Hepatocyte (in vitro differentiated cells): ENCODE measurements around the gene AANAT. TPM values are rescaled to one million over a fixed set of nuclear protein-coding genes. Genes with fewer than 3 reads are reported as not detected.

Source experiments
- DNase-seq: peaks from one replicate; pipeline ENCODE4 v3.0.0-alpha.2; 2016; ENCODE audit warnings: low spot score
- H2AFZ ChIP-seq: fragments of 200-600 bp; sonication (generic); 2 replicates; pipeline ENCODE4 v1.6.0; 2016; ENCODE audit warnings: antibody characterized with exemption, mild to moderate bottlenecking
- H3K27ac ChIP-seq: fragments of 200-600 bp; sonication (generic); 2 replicates; pipeline ENCODE4 v1.5.1; 2016; ENCODE audit warnings: mild to moderate bottlenecking
- H3K27me3 ChIP-seq: fragments of 200-600 bp; sonication (generic); 2 replicates; pipeline ENCODE4 v1.6.1; 2016
- H3K36me3 ChIP-seq: fragments of 200-600 bp; sonication (generic); replicated peaks from 2 replicates; pipeline ENCODE4 v1.5.1; 2016; ENCODE audit warnings: low read depth; ENCODE audit not compliant: insufficient read depth
- H3K4me1 ChIP-seq: fragments of 200-600 bp; sonication (generic); 2 replicates; pipeline ENCODE4 v1.5.1; 2016; ENCODE audit warnings: mild to moderate bottlenecking, moderate library complexity; ENCODE audit not compliant: insufficient read depth
- H3K4me2 ChIP-seq: fragments of 200-600 bp; sonication (generic); 2 replicates; pipeline ENCODE4 v1.6.0; 2016
- H3K4me3 ChIP-seq: fragments of 200-600 bp; sonication (generic); 2 replicates; pipeline ENCODE4 v1.5.1; 2016; ENCODE audit warnings: mild to moderate bottlenecking
- H3K79me2 ChIP-seq: fragments of 200-600 bp; sonication (generic); 2 replicates; pipeline ENCODE4 v1.6.0; 2017; ENCODE audit warnings: mild to moderate bottlenecking
- H3K9me2 ChIP-seq: fragments of 200-600 bp; sonication (generic); replicated peaks from 2 replicates; pipeline ENCODE4 v1.6.0; 2017; ENCODE audit warnings: mild to moderate bottlenecking; ENCODE audit not compliant: insufficient read depth
- H3K9me3 ChIP-seq: fragments of 200-600 bp; sonication (generic); 2 replicates; pipeline ENCODE4 v1.5.1; 2016; ENCODE audit warnings: low read depth, mild to moderate bottlenecking
- H4K20me1 ChIP-seq: fragments of 200-600 bp; sonication (generic); 2 replicates; pipeline ENCODE4 v1.6.0; 2016; ENCODE audit warnings: mild to moderate bottlenecking; ENCODE audit not compliant: insufficient read depth, poor library complexity, severe bottlenecking
- EZH2 ChIP-seq: fragments of 200-600 bp; sonication (generic); IDR thresholded peaks from 2 replicates; pipeline ENCODE4 v1.6.1; 2016; ENCODE audit warnings: antibody characterized with exemption, mild to moderate bottlenecking, borderline replicate concordance
- EZH2phosphoT487 ChIP-seq: fragments of 200-600 bp; sonication (generic); IDR thresholded peaks from one replicate; pipeline ENCODE4 v1.6.1; 2018; ENCODE audit warnings: antibody characterized with exemption, mild to moderate bottlenecking, low read depth, moderate library complexity; ENCODE audit not compliant: unreplicated experiment, severe bottlenecking
- WGBS: methylation state at CpG from one replicate; pipeline ENCODE4 v1.1.6; 2016; ENCODE audit warnings: low lambda C conversion rate; ENCODE audit errors: missing lambda C conversion rate; 5-methylcytosine and 5-hydroxymethylcytosine counted together
- polyA plus RNA-seq: library from polyadenylated mRNA; unstranded; fragments of >200 nt; fragmentation: Nextera tagmentation; extraction: Ambion mirVana; gene quantifications from 2 replicates; pipeline ENCODE4 v1.2.1, GENCODE V29; 2016
- total RNA-seq: library from RNA; depleted of rRNA; stranded (reverse); fragments of >200 nt; gene quantifications from 2 replicates; pipeline ENCODE4 v1.2.3, GENCODE V29; 2014
- TF ChIP-seq, protein P1 (sequence below): fragments of 200-600 bp; sonication (generic); IDR thresholded peaks from 2 replicates; pipeline ENCODE4 v1.5.1; 2016; ENCODE audit warnings: antibody characterized with exemption, mild to moderate bottlenecking; ENCODE audit not compliant: poor library complexity

Gene AANAT
- total and polyA plus RNA-seq, 2 experiments from 2014 or later, result not detected

DNA sequence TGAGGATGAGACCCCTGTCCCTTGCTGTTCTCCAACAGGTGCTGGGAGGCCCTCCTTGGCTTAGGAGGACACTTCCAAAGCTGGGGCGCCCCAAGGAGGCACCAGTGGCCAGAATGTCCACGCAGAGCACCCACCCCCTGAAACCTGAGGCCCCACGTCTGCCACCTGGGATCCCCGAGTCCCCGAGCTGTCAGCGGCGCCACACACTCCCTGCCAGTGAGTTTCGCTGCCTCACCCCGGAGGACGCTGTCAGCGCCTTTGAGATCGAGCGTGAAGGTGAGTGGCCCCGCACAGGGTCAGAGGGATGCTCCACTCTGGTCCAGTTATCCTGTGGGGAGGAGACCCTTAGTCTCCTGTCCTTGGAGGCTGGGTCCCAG lies 1.2 kb downstream of the AANAT start:
- H4K20me1 ChIP-seq, result no peaks in the 10 kb centered on the region
- no peak overlapping the region for H2AFZ ChIP-seq
- peaks cover 6% of the 10 kb centered on the region for H3K4me1 ChIP-seq
- H3K4me2 ChIP-seq, result no peak overlapping the region
- H3K9me3 ChIP-seq, result no peaks in the 10 kb centered on the region
- WGBS, result 98% methylated on average over 13 of the region's 14 CpGs
- H3K27ac ChIP-seq, result no peak overlapping the region
- H3K4me3 ChIP-seq, result no peak overlapping the region
- no peaks in the 10 kb centered on the region for H3K36me3 ChIP-seq
- no peaks in the 10 kb centered on the region for H3K27me3 ChIP-seq
- DNase-seq, result no peak
- TF ChIP-seq EZH2 (no peak), EZH2phosphoT487 (no peak)
- TF ChIP-seq, protein P1, sequence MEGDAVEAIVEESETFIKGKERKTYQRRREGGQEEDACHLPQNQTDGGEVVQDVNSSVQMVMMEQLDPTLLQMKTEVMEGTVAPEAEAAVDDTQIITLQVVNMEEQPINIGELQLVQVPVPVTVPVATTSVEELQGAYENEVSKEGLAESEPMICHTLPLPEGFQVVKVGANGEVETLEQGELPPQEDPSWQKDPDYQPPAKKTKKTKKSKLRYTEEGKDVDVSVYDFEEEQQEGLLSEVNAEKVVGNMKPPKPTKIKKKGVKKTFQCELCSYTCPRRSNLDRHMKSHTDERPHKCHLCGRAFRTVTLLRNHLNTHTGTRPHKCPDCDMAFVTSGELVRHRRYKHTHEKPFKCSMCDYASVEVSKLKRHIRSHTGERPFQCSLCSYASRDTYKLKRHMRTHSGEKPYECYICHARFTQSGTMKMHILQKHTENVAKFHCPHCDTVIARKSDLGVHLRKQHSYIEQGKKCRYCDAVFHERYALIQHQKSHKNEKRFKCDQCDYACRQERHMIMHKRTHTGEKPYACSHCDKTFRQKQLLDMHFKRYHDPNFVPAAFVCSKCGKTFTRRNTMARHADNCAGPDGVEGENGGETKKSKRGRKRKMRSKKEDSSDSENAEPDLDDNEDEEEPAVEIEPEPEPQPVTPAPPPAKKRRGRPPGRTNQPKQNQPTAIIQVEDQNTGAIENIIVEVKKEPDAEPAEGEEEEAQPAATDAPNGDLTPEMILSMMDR, result no peak
- no peaks in the 10 kb centered on the region for H3K9me2 ChIP-seq
- no peaks in the 10 kb centered on the region for H3K79me2 ChIP-seq

DNA sequence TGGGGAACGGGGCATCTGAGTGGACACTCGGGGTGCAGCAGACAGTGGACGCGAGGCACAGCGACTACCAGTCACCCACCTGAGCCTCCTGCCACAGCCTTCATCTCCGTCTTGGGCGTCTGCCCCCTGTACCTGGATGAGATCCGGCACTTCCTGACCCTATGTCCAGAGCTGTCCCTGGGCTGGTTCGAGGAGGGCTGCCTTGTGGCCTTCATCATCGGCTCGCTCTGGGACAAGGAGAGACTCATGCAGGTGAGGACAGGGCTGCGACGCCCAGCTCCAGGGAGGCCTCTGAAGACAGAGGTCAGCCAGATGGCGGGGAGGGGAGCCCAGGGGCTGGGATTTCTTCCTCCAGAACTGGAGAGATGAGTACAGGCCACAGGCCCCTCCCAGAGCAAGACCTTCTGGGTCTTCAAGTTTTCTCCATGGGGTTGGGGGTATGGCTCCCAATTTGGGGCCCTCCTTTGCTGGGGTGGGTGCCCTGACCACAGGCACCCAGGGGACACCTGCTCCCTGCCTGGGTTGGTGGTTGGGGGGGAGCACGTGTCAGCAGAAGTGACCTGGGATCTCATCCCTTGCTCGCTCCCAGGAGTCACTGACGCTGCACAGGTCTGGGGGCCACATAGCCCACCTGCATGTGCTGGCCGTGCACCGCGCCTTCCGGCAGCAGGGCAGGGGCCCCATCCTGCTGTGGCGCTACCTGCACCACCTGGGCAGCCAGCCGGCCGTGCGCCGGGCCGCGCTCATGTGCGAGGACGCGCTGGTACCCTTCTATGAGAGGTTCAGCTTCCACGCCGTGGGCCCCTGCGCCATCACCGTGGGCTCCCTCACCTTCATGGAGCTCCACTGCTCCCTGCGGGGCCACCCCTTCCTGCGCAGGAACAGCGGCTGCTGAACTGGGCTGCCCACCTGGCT lies 1.9 kb downstream of the AANAT start:
- Histone ChIP-seq H2AFZ (no peak overlapping the region), H3K4me1 (peaks cover 6% of the 10 kb centered on the region), H3K4me3 (no peak overlapping the region), H3K36me3 (no peaks in the 10 kb centered on the region), H4K20me1 (no peaks in the 10 kb centered on the region), H3K9me3 (no peaks in the 10 kb centered on the region), H3K27me3 (no peaks in the 10 kb centered on the region), H3K27ac (no peak overlapping the region), H3K9me2 (no peaks in the 10 kb centered on the region), H3K4me2 (no peak overlapping the region), H3K79me2 (no peaks in the 10 kb centered on the region)
- 96% methylated on average over 38 of the region's 38 CpGs for WGBS
- DNase-seq, result no peak
- TF ChIP-seq, protein P1, result no peak
- TF ChIP-seq EZH2, result no peak
- TF ChIP-seq EZH2phosphoT487, result no peak

DNA sequence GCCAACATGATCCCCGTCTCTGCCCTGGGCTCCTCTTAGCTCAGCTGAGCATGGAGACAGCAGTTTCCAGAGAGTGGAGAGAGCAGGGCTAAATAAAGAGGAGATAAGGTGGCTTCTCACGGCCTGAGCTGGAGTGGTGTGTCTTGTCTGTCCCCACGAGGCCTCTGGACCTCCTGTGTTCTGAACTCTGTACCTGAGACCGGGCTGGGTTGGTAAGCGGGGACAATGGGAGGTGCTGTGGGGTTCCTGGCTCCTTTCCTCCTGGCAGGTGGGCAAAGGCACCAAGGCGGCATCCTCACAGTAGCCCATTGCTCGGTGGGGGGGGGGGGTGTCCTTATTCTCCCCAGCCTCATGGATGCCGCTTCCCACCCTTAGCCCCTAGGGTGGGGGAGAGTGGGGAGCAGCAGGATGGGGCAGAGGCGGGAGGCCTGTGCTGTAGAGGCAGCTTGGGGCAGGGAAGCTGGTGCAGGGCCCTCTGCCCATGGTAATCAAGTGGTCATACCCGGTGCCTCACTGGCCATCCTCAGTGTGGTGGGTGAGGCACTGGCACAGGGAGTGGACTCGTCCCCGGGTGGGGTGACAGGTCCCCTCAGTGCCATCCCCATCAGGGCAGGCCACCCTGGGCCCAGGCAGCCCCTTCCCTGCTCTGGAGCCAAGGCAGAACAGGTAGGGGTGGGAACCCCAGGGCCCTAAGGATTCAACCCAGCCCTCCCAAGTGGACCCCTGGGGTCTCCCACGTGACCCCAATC lies 2.8 kb downstream of the AANAT start:
- DNase-seq, result no peak
- Histone ChIP-seq H3K4me1 (peaks cover 6% of the 10 kb centered on the region), H4K20me1 (no peaks in the 10 kb centered on the region), H3K27ac (no peak overlapping the region), H3K9me3 (no peaks in the 10 kb centered on the region), H3K79me2 (no peaks in the 10 kb centered on the region), H3K9me2 (no peaks in the 10 kb centered on the region), H3K4me3 (no peak overlapping the region), H3K4me2 (no peak overlapping the region), H3K36me3 (no peaks in the 10 kb centered on the region), H2AFZ (no peak overlapping the region), H3K27me3 (no peaks in the 10 kb centered on the region)
- 85% methylated on average over 12 of the region's 13 CpGs for WGBS
- TF ChIP-seq EZH2phosphoT487 (no peak), EZH2 (no peak)
- TF ChIP-seq, protein P1, result no peak
